GM23338 (cell line): ENCODE results near the gene XXYLT1. TPM values are rescaled to one million over a fixed set of nuclear protein-coding genes. Genes with fewer than 3 reads are reported as not detected.

Experiments used
- ATAC-seq: fragments of 200-7000 bp; cut with Tn5 transposase; 3 replicates; pipeline ENCODE4 v1.9.1; 2020
- DNase-seq: peaks from one replicate; pipeline ENCODE4 v3.0.0-alpha.2; 2015; ENCODE audit warnings: low spot score
- H2AFZ ChIP-seq: fragments of 200-600 bp; sonication (generic); 2 replicates; pipeline ENCODE4 v1.8.0; 2016; ENCODE audit warnings: antibody characterized with exemption, mild to moderate bottlenecking, moderate library complexity
- H3F3A ChIP-seq: fragments of 200-600 bp; sonication (generic); replicated peaks from 2 replicates; pipeline ENCODE4 v1.8.0; 2017; ENCODE audit warnings: antibody characterized with exemption, mixed run types, low read depth
- H3K27ac ChIP-seq: fragments of 200-600 bp; sonication (generic); 2 replicates; pipeline ENCODE4 v1.6.1; 2016; ENCODE audit warnings: low read depth
- H3K27me3 ChIP-seq: fragments of 200-600 bp; sonication (generic); 2 replicates; pipeline ENCODE4 v1.8.0; 2016; ENCODE audit warnings: mild to moderate bottlenecking, mixed run types, moderate library complexity; ENCODE audit not compliant: insufficient read depth
- H3K36me3 ChIP-seq: fragments of 200-600 bp; sonication (generic); 2 replicates; pipeline ENCODE4 v1.8.0; 2016; ENCODE audit warnings: mild to moderate bottlenecking; ENCODE audit not compliant: insufficient read depth
- H3K4me1 ChIP-seq: fragments of 200-600 bp; sonication (generic); 2 replicates; pipeline ENCODE4 v1.8.0; 2016; ENCODE audit warnings: mild to moderate bottlenecking, moderate library complexity; ENCODE audit not compliant: insufficient read depth
- H3K4me2 ChIP-seq: fragments of 200-600 bp; sonication (generic); 2 replicates; pipeline ENCODE4 v1.7.1; 2017; ENCODE audit warnings: mixed run types
- H3K4me3 ChIP-seq: fragments of 200-600 bp; sonication (generic); 2 replicates; pipeline ENCODE4 v1.6.1; 2016; ENCODE audit warnings: mixed run types
- H3K79me2 ChIP-seq: fragments of 200-600 bp; sonication (generic); replicated peaks from 2 replicates; pipeline ENCODE4 v1.8.0; 2017; ENCODE audit warnings: mild to moderate bottlenecking; ENCODE audit not compliant: insufficient read depth
- H3K9me2 ChIP-seq: fragments of 200-600 bp; sonication (generic); 2 replicates; pipeline ENCODE4 v1.8.0; 2017; ENCODE audit not compliant: insufficient read depth
- H4K20me1 ChIP-seq: fragments of 200-600 bp; sonication (generic); replicated peaks from 2 replicates; pipeline ENCODE4 v1.8.0; 2017; ENCODE audit warnings: mild to moderate bottlenecking; ENCODE audit not compliant: insufficient read depth
- H3K27ac Mint-ChIP-seq: 2 replicates; pipeline ENCODE4 v1.8.0; 2020; ENCODE audit warnings: inconsistent platforms, mild to moderate bottlenecking, moderate library complexity, mixed read lengths
- H3K27me3 Mint-ChIP-seq: 3 replicates; pipeline ENCODE4 v1.8.0; 2022; ENCODE audit warnings: low read depth, mild to moderate bottlenecking, moderate library complexity, mixed read lengths, inconsistent platforms; ENCODE audit not compliant: insufficient read depth, poor library complexity
- H3K36me3 Mint-ChIP-seq: 3 replicates; pipeline ENCODE4 v1.8.0; 2021; ENCODE audit warnings: low read depth, mild to moderate bottlenecking, inconsistent platforms, moderate library complexity, mixed read lengths
- H3K4me1 Mint-ChIP-seq: 3 replicates; pipeline ENCODE4 v1.8.0; 2020; ENCODE audit warnings: mild to moderate bottlenecking, inconsistent platforms, mixed read lengths
- H3K4me3 Mint-ChIP-seq: 3 replicates; pipeline ENCODE4 v1.8.0; 2021; ENCODE audit warnings: moderate library complexity, mild to moderate bottlenecking, inconsistent platforms, mixed read lengths
- H3K9me3 Mint-ChIP-seq: 3 replicates; pipeline ENCODE4 v1.8.0; 2020; ENCODE audit warnings: moderate library complexity, mild to moderate bottlenecking, inconsistent platforms, mixed read lengths
- CREB1 ChIP-seq: fragments of 250-450 bp; sonication (Bioruptor Pico); IDR thresholded peaks from 2 replicates; pipeline ENCODE4 v1.5.0; 2020; ENCODE audit warnings: low read depth, mild to moderate bottlenecking, moderate library complexity
- EZH2 ChIP-seq: fragments of 200-600 bp; sonication (generic); IDR thresholded peaks from one replicate; pipeline ENCODE4 v1.8.0; 2017; ENCODE audit warnings: antibody characterized with exemption, mild to moderate bottlenecking, low read depth; ENCODE audit not compliant: unreplicated experiment
- JUNB ChIP-seq: IDR thresholded peaks from one replicate; pipeline ENCODE4 v1.6.1; 2016; ENCODE audit warnings: antibody characterized with exemption; ENCODE audit not compliant: unreplicated experiment
- NANOG ChIP-seq: IDR thresholded peaks from 2 replicates; pipeline ENCODE4 v1.6.1; 2016; ENCODE audit warnings: antibody characterized with exemption, borderline replicate concordance
- POLR2AphosphoS5 ChIP-seq: IDR thresholded peaks from 2 replicates; pipeline ENCODE4 v1.6.1; 2016; ENCODE audit warnings: antibody characterized with exemption, low read depth
- STAT1 ChIP-seq: IDR thresholded peaks from one replicate; pipeline ENCODE4 v1.6.1; 2016; ENCODE audit warnings: antibody characterized with exemption; ENCODE audit not compliant: unreplicated experiment
- ZNF331 ChIP-seq: fragments of 250-450 bp; sonication (Bioruptor Pico); IDR thresholded peaks from 2 replicates; pipeline ENCODE4 v1.5.0; 2020; ENCODE audit warnings: low read depth, mild to moderate bottlenecking, moderate library complexity
- polyA plus RNA-seq: library from polyadenylated mRNA; unstranded; fragments of >200 nt; fragmentation: Nextera tagmentation; extraction: Ambion mirVana; gene quantifications from 2 replicates; pipeline ENCODE4 v1.2.1, GENCODE V29; 2016
- total RNA-seq: library from RNA; depleted of rRNA; stranded (reverse); fragments of >200 nt; shearing (Covaris generic); gene quantifications from 2 replicates; pipeline ENCODE4 v1.2.3, GENCODE V29; 2014
- TF ChIP-seq, protein P1 (sequence below), 2 experiments: fragments of 200-600 bp in 1 of 2; sonication (generic) in 1 of 2; conservative IDR thresholded peaks; 2 replicates each; pipeline versions ENCODE4 v1.5.1 to v1.6.1; 2016 to 2017; ENCODE audit warnings: antibody characterized with exemption in 2 of 2, low read depth in 2 of 2, mild to moderate bottlenecking in 2 of 2, moderate library complexity in 1 of 2
- TF ChIP-seq, protein P2 (sequence below): fragments of 250-450 bp; sonication (Bioruptor Pico); IDR thresholded peaks from 2 replicates; pipeline ENCODE4 v1.5.0; 2020; ENCODE audit warnings: mild to moderate bottlenecking, moderate library complexity
- TF ChIP-seq, protein P3 (sequence below): IDR thresholded peaks from 2 replicates; pipeline ENCODE4 v1.6.1; 2016; ENCODE audit warnings: antibody characterized with exemption
- TF ChIP-seq, protein P4 (sequence below): IDR thresholded peaks from one replicate; pipeline ENCODE4 v1.6.1; 2018; ENCODE audit warnings: antibody characterized with exemption; ENCODE audit not compliant: unreplicated experiment

The XXYLT1 gene
- total and polyA plus RNA-seq, 2 experiments from 2014 or later = 13.5 to 34.8 TPM

DNA sequence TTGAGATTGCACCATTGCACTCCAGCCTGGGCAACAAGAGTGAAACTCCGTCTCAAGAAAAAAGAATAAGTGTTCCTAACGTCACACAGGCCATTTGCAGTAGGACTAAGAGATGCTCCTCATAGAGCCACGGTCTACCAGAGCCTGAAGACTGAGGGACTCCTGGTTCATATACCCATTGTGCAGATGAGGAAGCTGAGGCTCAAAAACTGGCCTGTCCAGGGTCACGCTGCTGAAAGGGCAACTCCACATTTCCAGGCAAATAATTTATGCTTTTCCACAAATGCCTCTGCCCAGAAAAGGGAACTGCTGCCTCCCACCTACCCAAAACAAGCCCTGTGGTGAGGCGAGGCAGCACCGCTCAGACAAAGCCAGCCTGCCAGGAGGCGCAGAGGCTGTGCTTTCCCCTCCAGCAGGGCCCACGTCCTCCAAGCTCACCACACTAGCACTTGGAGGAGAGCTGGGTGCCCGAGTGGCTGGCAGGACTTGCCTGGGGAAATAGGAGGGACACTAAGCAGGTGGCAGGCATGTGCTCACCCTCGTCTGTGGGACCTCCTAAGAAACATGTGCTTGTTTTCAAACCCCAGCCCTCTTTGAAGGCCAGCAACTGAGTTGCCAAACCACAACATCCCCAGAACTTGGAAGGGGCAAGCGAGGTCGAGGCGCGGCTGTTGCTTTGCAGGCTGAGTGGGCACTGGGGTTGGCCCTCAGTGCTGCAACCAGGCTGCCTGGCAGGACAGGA is 195.6 kb downstream of the XXYLT1 start:
- no peaks in the 10 kb centered on the region; the same call in 1 of the 2 replicates for H3K79me2 ChIP-seq
- H3K27ac ChIP-seq = no peak overlapping the region
- H4K20me1 ChIP-seq = no peaks in the 10 kb centered on the region; the same call in 1 of the 2 replicates
- no peaks in the 10 kb centered on the region for H3K36me3 ChIP-seq
- no peaks in the 10 kb centered on the region for H3K27me3 ChIP-seq
- Mint-ChIP-seq H3K27me3 (peaks cover 6% of the 10 kb centered on the region), H3K9me3 (no peaks in the 10 kb centered on the region), H3K4me1 (peaks cover 20% of the 10 kb centered on the region), H3K4me3 (no peak overlapping the region), H3K27ac (no peak overlapping the region), H3K36me3 (no peaks in the 10 kb centered on the region)
- H3K4me1 ChIP-seq = no peaks in the 10 kb centered on the region
- no peak overlapping the region for H3K4me3 ChIP-seq
- no peak for TF ChIP-seq ZNF331 (CRISPR knock-in tag)
- TF ChIP-seq, protein P1, sequence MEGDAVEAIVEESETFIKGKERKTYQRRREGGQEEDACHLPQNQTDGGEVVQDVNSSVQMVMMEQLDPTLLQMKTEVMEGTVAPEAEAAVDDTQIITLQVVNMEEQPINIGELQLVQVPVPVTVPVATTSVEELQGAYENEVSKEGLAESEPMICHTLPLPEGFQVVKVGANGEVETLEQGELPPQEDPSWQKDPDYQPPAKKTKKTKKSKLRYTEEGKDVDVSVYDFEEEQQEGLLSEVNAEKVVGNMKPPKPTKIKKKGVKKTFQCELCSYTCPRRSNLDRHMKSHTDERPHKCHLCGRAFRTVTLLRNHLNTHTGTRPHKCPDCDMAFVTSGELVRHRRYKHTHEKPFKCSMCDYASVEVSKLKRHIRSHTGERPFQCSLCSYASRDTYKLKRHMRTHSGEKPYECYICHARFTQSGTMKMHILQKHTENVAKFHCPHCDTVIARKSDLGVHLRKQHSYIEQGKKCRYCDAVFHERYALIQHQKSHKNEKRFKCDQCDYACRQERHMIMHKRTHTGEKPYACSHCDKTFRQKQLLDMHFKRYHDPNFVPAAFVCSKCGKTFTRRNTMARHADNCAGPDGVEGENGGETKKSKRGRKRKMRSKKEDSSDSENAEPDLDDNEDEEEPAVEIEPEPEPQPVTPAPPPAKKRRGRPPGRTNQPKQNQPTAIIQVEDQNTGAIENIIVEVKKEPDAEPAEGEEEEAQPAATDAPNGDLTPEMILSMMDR (conservative IDR thresholded peaks at IDR 0.05; ENCODE audit: low read depth in 2 of 2) = no peak
- TF ChIP-seq STAT1 = no peak
- no peak for TF ChIP-seq NANOG
- no peak for TF ChIP-seq EZH2
- no peak for TF ChIP-seq POLR2AphosphoS5
- TF ChIP-seq, protein P2, sequence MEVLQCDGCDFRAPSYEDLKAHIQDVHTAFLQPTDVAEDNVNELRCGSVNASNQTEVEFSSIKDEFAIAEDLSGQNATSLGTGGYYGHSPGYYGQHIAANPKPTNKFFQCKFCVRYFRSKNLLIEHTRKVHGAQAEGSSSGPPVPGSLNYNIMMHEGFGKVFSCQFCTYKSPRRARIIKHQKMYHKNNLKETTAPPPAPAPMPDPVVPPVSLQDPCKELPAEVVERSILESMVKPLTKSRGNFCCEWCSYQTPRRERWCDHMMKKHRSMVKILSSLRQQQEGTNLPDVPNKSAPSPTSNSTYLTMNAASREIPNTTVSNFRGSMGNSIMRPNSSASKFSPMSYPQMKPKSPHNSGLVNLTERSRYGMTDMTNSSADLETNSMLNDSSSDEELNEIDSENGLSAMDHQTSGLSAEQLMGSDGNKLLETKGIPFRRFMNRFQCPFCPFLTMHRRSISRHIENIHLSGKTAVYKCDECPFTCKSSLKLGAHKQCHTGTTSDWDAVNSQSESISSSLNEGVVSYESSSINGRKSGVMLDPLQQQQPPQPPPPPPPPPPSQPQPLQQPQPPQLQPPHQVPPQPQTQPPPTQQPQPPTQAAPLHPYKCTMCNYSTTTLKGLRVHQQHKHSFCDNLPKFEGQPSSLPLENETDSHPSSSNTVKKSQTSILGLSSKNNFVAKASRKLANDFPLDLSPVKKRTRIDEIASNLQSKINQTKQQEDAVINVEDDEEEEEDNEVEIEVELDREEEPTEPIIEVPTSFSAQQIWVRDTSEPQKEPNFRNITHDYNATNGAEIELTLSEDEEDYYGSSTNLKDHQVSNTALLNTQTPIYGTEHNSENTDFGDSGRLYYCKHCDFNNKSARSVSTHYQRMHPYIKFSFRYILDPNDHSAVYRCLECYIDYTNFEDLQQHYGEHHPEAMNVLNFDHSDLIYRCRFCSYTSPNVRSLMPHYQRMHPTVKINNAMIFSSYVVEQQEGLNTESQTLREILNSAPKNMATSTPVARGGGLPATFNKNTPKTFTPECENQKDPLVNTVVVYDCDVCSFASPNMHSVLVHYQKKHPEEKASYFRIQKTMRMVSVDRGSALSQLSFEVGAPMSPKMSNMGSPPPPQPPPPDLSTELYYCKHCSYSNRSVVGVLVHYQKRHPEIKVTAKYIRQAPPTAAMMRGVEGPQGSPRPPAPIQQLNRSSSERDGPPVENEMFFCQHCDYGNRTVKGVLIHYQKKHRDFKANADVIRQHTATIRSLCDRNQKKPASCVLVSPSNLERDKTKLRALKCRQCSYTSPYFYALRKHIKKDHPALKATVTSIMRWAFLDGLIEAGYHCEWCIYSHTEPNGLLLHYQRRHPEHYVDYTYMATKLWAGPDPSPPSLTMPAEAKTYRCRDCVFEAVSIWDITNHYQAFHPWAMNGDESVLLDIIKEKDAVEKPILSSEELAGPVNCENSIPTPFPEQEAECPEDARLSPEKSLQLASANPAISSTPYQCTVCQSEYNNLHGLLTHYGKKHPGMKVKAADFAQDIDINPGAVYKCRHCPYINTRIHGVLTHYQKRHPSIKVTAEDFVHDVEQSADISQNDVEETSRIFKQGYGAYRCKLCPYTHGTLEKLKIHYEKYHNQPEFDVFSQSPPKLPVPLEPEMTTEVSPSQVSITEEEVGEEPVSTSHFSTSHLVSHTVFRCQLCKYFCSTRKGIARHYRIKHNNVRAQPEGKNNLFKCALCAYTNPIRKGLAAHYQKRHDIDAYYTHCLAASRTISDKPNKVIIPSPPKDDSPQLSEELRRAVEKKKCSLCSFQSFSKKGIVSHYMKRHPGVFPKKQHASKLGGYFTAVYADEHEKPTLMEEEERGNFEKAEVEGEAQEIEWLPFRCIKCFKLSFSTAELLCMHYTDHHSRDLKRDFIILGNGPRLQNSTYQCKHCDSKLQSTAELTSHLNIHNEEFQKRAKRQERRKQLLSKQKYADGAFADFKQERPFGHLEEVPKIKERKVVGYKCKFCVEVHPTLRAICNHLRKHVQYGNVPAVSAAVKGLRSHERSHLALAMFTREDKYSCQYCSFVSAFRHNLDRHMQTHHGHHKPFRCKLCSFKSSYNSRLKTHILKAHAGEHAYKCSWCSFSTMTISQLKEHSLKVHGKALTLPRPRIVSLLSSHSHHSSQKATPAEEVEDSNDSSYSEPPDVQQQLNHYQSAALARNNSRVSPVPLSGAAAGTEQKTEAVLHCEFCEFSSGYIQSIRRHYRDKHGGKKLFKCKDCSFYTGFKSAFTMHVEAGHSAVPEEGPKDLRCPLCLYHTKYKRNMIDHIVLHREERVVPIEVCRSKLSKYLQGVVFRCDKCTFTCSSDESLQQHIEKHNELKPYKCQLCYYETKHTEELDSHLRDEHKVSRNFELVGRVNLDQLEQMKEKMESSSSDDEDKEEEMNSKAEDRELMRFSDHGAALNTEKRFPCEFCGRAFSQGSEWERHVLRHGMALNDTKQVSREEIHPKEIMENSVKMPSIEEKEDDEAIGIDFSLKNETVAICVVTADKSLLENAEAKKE (CRISPR knock-in tag) = no peak
- TF ChIP-seq, protein P3, sequence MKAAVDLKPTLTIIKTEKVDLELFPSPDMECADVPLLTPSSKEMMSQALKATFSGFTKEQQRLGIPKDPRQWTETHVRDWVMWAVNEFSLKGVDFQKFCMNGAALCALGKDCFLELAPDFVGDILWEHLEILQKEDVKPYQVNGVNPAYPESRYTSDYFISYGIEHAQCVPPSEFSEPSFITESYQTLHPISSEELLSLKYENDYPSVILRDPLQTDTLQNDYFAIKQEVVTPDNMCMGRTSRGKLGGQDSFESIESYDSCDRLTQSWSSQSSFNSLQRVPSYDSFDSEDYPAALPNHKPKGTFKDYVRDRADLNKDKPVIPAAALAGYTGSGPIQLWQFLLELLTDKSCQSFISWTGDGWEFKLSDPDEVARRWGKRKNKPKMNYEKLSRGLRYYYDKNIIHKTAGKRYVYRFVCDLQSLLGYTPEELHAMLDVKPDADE = no peak
- TF ChIP-seq, protein P4, sequence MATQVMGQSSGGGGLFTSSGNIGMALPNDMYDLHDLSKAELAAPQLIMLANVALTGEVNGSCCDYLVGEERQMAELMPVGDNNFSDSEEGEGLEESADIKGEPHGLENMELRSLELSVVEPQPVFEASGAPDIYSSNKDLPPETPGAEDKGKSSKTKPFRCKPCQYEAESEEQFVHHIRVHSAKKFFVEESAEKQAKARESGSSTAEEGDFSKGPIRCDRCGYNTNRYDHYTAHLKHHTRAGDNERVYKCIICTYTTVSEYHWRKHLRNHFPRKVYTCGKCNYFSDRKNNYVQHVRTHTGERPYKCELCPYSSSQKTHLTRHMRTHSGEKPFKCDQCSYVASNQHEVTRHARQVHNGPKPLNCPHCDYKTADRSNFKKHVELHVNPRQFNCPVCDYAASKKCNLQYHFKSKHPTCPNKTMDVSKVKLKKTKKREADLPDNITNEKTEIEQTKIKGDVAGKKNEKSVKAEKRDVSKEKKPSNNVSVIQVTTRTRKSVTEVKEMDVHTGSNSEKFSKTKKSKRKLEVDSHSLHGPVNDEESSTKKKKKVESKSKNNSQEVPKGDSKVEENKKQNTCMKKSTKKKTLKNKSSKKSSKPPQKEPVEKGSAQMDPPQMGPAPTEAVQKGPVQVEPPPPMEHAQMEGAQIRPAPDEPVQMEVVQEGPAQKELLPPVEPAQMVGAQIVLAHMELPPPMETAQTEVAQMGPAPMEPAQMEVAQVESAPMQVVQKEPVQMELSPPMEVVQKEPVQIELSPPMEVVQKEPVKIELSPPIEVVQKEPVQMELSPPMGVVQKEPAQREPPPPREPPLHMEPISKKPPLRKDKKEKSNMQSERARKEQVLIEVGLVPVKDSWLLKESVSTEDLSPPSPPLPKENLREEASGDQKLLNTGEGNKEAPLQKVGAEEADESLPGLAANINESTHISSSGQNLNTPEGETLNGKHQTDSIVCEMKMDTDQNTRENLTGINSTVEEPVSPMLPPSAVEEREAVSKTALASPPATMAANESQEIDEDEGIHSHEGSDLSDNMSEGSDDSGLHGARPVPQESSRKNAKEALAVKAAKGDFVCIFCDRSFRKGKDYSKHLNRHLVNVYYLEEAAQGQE = no peak
- no peak for TF ChIP-seq JUNB
- TF ChIP-seq CREB1 (CRISPR knock-in tag) = no peak
- no peak overlapping the region for H2AFZ ChIP-seq
- ATAC-seq (no peak), DNase-seq (no peak)
- H3K9me2 ChIP-seq = no peaks in the 10 kb centered on the region
- no peak overlapping the region for H3K4me2 ChIP-seq
- H3F3A ChIP-seq = no peaks in the 10 kb centered on the region
